ENCODE measurements around the gene TTC17.
A peak's percentile ranks its signal among the peaks of the same experiment; 100 is the strongest.
"Not testable (repeated sequence)": the region's sequence is repeated elsewhere in the genome, so short reads cannot be mapped to it uniquely, and the experiment has no call there.

The TTC17 gene

DNA sequence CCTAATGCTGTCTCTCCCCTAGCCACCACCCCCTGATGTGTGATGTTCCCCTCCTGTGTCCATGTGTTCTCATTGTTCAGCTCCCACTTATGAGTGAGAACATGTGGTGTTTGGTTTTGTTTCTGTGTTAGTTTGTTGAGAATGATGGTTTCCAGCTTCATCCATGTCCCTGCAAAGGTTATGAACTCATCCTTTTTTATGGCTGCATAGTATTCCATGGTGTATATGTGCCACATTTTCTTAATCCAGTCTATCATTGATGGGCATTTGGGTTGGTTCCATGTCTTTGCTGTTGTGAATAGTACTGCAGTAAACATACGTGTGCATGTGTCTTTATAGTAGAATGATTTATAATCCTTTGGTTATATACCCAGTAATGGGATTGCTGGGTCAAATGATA lies 72.2 kb downstream of the TTC17 start:
- intact Hi-C loops (cut with DNase I); DNase-seq: not testable (repeated sequence)

DNA sequence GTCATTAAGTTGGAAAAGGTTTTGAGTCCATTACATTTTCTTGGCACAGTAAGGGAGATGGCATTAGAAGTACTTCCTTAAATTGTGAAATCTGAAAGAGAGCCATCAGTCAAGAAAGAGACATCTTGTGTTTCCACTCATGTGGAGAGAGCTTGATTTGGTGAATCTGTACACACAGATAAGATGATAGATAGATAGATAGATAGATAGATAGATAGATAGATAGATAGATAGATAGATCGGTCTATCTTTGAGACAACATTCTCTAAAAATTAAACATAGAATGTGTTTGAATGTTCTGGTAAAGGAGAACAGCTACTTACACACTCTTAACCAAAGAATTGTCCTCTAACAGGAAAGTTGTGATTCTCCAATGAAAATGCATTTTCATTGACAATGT lies 76.2 kb downstream of the TTC17 start:
- intact Hi-C loops (cut with DNase I) = no loop called here
- no peak for DNase-seq

DNA sequence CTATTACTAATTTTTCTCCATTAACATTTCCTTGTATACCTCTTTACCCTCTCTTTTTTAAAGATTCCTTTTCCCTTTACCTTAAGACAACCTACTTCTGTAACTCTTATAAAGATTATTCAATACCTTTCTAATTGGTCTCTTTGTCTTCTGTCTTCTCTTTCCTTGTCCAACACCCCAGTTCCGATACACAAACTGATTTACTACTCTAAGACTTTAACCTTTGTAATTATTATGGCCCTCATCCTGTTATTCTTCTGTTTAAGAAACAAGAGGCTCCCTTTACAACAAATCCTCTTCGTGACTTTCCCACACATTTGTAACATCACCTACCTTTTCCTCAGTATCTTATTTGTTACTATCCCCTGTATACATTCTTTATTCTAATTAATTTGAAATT lies 81.8 kb downstream of the TTC17 start:
- DNase-seq = no peak
- intact Hi-C loops (cut with DNase I) = no loop called here

GRCh38 chr11:43443811-43444210 lies 85.1 kb downstream of the TTC17 start:
- intact Hi-C loops (cut with DNase I) = no loop called here

GRCh38 chr11:43447151-43447550 lies 88.4 kb downstream of the TTC17 start:
- intact Hi-C loops (cut with DNase I) = no loop called here
- no peak for DNase-seq

More at GRCh38 chr11:43443811-43444210, 85.1 kb downstream of the TTC17 start:
- DNase-seq = no peak

DNA sequence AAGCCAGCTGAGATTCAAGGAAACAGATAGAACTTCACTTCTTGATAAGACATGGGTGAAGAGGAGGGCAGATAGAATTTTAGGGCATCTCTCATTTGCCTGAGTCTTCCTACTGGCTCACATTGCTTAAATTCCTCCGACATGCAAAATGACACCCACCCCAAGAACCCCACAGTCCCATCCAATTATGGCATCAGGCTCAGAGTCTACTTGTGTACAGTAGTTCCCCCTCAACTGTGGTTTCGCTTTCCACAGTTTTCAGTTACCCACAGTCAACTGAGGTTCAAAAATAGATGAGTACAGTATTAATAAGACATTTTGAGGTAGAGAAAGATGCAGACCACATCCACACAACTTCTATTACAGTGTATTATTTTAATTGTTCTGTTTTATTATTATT lies 99.8 kb downstream of the TTC17 start:
- no peak for DNase-seq
- intact Hi-C loops (cut with DNase I) = no loop called here

- peak in 5 of 42 donors; percentile 9 to 15 (median 10) for DNase-seq
- intact Hi-C loops (cut with DNase I) = no loop called here
These were observed 100.5 kb downstream of the TTC17 start for GRCh38 chr11:43459246-43459645.

GRCh38 chr11:43462359-43462758 lies 103.6 kb downstream of the TTC17 start:
- intact Hi-C loops (cut with DNase I) = no loop called here

DNA sequence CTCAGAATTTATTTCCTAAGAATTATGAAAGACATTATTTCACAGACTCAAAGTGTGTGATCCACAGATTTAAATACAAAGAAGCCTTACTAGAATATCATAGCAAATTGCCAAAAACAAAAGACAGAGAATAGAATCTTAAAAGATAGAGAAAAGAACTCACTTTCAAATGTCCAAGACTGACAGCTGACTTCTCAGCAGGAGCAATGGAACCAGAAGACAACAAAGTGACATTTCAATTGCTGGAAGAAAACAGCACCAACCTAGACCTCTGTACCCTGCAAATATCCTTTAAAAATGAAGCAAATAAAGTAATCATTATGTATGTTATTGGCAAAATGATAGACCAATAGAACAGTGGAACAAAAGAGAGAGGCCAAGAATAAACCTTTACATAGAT lies 109.2 kb downstream of the TTC17 start:
- intact Hi-C loops (cut with DNase I) = no loop called here
- DNase-seq = no peak

More at GRCh38 chr11:43462359-43462758, 103.6 kb downstream of the TTC17 start:
- no peak for DNase-seq

DNA sequence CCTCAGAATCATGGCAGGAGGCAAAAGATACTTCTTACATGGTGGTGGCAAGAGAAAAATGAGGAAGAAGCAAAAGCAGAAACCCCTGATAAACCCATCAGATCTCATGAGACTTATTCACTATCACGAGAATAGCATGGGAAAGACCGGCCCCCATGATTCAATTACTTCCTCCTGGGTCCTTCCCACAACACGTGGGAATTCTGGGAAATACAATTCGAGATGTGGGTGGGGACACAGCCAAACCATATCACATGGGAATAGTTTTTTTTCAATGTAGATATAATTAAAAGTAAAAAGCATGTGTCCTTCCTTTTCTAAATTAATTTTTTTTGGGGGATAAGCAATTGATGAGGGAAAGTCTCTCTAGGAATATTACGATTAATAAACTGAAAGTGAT lies 118.8 kb downstream of the TTC17 start:
- DNase-seq; intact Hi-C loops (cut with DNase I): not testable (repeated sequence)

- no peak for DNase-seq
These were observed 127.4 kb downstream of the TTC17 start for GRCh38 chr11:43486141-43486540.

GRCh38 chr11:43489869-43490465 lies 131.2 kb downstream of the TTC17 start:
- intact Hi-C loops (cut with DNase I) = no loop called here
- DNase-seq = no peak

More at GRCh38 chr11:43486141-43486540, 127.4 kb downstream of the TTC17 start:
- intact Hi-C loops (cut with DNase I) = no loop called here

GRCh38 chr11:43492701-43493100 lies 134.0 kb downstream of the TTC17 start:
- intact Hi-C loops (cut with DNase I) = no loop called here
- no peak for DNase-seq

- intact Hi-C loops (cut with DNase I) = no loop called here
- DNase-seq = no peak
These were observed 134.7 kb downstream of the TTC17 start for GRCh38 chr11:43493431-43493830.

DNA sequence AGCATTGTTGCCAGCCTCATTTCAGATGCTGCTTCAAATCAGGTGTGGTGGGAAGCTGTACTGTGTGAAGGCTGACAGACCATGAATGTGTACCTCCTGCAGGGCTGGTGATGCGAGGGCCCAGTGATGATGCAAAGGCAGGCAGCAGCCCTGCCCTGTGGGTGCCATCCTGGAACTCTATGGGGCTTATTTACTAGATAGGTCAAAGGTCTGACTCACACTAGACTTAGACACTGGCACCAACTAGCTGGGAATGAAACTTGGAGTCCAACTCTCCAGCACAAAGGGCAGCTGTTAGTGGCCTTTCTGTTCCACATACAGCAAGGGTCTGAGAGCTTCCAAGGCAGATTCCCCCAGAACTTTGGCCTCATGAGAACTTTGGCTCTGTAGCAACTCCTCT lies 138.4 kb downstream of the TTC17 start:
- intact Hi-C loops (cut with DNase I) = no loop called here

GRCh38 chr11:43498561-43498960 lies 139.8 kb downstream of the TTC17 start:
- intact Hi-C loops (cut with DNase I) = no loop called here
- DNase-seq = no peak

More for the DNA sequence above, 138.4 kb downstream of the TTC17 start:
- DNase-seq = no peak

GRCh38 chr11:43503417-43503816 lies 144.7 kb downstream of the TTC17 start:
- intact Hi-C loops (cut with DNase I) = no loop called here
- no peak for DNase-seq

- peak in 2 of 42 donors; percentile 14 to 15 for DNase-seq
- intact Hi-C loops (cut with DNase I) = no loop called here
These were observed 145.7 kb downstream of the TTC17 start for GRCh38 chr11:43504316-43504950.

GRCh38 chr11:43505171-43505570 lies 146.5 kb downstream of the TTC17 start:
- no peak for DNase-seq
- intact Hi-C loops (cut with DNase I) = no loop called here

DNA sequence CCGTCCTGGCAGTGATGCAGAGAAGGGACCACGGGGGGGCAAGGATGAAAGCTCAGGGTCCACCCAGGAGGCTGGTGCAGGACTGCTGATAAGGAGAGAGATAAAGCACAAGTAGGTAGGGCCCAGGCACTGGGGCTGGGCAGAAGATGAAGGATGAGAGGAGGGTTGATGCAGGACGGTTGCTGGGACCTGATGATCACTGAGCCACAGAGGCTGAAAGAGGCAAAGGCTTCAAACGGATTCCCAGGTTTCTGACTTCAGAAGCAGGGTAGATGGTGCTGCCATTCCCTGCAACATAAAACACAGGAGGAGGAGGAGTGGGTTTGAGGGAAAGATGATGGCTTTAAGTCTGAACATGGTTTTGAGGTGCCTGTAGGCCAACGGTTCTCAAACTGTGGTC lies 148.5 kb downstream of the TTC17 start:
- no peak for DNase-seq
- intact Hi-C loops (cut with DNase I) = no loop called here

GRCh38 chr11:43508511-43508918 lies 149.8 kb downstream of the TTC17 start:
- intact Hi-C loops (cut with DNase I) = no loop called here
- DNase-seq = no peak
